ENCODE data around the gene DUSP8.

DNA sequence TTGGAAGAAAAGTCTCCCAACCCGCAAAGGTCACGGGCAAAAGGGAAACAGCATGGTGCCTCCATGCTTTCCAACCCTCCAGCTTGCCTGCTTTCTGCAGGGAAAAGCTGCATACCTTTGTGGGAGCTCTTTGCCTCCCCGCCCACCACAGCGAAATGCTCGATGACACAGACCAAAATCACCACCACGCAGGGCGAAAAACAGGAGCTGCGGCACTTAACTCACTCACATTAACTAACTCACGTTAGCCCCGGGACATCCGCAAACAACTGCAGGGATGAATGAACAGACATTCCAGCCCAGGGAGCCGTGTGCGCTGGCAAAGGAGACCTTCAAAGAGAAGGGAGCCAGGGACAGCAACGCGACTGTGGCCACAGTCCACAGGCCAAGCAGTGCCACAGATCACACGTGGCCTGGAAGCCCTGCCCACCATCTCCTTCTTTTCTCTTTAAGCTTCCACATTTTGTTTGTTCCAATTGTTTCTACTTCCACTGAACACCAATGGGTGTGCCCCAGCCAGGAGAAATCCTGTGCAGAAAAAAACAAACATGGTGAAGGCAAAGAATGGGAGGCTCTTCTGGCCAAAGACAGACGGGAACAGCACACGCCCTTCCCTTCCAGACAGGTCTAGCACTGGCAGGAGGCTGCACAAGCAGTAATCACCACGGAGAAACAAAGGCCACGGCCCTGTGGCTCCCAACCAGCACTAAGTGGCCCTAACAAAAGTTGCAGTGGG is 39.3 kb downstream of the DUSP8 start:
- TF ChIP-seq, protein P1, sequence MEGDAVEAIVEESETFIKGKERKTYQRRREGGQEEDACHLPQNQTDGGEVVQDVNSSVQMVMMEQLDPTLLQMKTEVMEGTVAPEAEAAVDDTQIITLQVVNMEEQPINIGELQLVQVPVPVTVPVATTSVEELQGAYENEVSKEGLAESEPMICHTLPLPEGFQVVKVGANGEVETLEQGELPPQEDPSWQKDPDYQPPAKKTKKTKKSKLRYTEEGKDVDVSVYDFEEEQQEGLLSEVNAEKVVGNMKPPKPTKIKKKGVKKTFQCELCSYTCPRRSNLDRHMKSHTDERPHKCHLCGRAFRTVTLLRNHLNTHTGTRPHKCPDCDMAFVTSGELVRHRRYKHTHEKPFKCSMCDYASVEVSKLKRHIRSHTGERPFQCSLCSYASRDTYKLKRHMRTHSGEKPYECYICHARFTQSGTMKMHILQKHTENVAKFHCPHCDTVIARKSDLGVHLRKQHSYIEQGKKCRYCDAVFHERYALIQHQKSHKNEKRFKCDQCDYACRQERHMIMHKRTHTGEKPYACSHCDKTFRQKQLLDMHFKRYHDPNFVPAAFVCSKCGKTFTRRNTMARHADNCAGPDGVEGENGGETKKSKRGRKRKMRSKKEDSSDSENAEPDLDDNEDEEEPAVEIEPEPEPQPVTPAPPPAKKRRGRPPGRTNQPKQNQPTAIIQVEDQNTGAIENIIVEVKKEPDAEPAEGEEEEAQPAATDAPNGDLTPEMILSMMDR (conservative IDR thresholded peaks at IDR 0.05), result no peak
- no peak for TF ChIP-seq EZH2 (IDR thresholded peaks at IDR 0.05; ENCODE audit: low read depth)
